Measurements from ENCODE around the gene AP4B1.
"Not testable (repeated sequence)": the region's sequence is repeated elsewhere in the genome, so short reads cannot be mapped to it uniquely, and the experiment has no call there.

AP4B1 gene

GRCh38 chr1:113855630-113856400 lies 48.8 kb downstream of the AP4B1 start:
- DNase-seq, result no peak

- no peak for DNase-seq
Observed at GRCh38 chr1:113854234-113854633, 50.4 kb downstream of the AP4B1 start.

GRCh38 chr1:113852694-113853093 lies 51.9 kb downstream of the AP4B1 start:
- not testable (repeated sequence) for DNase-seq

- no peak for DNase-seq
Observed at GRCh38 chr1:113850127-113850796, 54.3 kb downstream of the AP4B1 start.

DNA sequence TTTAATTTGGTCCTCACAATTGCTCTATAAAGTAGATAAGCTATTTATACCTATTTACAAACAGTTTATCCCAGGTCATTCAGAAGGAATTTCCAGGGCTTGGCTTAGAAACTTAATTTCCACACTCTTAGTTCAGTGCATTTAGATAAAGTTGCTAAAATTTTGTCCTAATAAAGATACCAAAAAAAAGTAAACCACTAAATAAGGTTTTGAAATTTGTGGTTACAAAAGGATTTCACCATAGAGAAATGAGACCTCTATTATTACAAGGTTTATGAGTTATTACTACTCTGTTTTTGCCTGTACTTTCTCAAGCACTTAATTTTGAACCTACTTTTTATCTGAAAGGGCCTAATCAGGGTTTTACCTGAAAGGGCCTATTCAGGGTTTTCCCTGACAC lies 55.5 kb downstream of the AP4B1 start:
- DNase-seq, result peak; percentile 62

DNA sequence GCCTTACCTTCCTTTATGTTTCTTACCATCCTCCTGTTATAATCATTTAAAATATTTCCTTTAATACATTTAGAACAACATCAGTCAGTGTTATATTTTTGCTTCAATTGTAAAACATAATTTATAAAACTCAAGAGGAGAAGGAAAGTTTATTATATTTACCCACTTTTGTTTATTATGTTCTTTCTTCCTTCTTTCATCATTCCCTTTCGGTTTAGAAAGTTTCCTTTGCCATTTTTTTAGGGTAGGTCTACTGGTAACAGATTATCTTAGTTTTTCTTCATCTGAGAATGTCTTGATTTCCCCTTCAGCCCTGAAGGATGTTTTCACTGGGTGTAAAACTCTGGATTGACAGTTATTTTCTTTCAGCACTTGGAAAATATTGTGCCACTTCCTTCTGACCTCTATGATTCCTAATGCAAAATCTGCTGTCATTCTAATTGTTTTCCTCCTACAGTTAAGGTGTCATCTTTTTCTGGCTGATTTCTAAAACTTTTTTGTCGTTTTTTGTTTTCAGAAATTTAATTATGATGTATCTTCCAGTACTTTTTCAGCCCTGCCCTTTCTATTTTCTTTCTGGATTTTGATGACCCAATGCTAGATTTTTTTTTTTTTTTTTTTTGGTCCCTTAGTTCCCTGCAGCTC lies 58.1 kb downstream of the AP4B1 start:
- peak; percentile 18 for DNase-seq

All from hematopoietic multipotent progenitor cell treated with erythropoietin and hydrocortisone succinate and interleukin-3 and kit ligand, for 4 days (in vitro differentiated cells).